Muscle layer of colon (tissue), 2 donors: ENCODE results near the gene DNHD1.

Experiments
- H3K27ac ChIP-seq: one replicate; pipeline ENCODE4 v1.7.0; 2013; ENCODE audit warnings: low read depth, mild to moderate bottlenecking, low read length, moderate library complexity
- H3K27me3 ChIP-seq, 2 donors: one replicate each; pipeline ENCODE4 v1.7.0; 2013; ENCODE audit warnings: low read length in 2 of 2, mild to moderate bottlenecking in 2 of 2; ENCODE audit not compliant: insufficient read depth in 2 of 2, control insufficient read depth in 1 of 2
- H3K36me3 ChIP-seq: one replicate; pipeline ENCODE4 v1.7.0; 2013; ENCODE audit warnings: mild to moderate bottlenecking, low read length; ENCODE audit not compliant: insufficient read depth
- H3K4me1 ChIP-seq: one replicate; pipeline ENCODE4 v1.7.0; 2013; ENCODE audit warnings: mild to moderate bottlenecking, low read length; ENCODE audit not compliant: insufficient read depth
- H3K4me3 ChIP-seq, 2 donors: one replicate each; pipeline ENCODE4 v1.7.0; 2013; ENCODE audit warnings: low read length in 2 of 2, low read depth in 1 of 2, mild to moderate bottlenecking in 1 of 2, moderate library complexity in 1 of 2
- H3K9ac ChIP-seq: one replicate; pipeline ENCODE4 v1.7.0; 2013; ENCODE audit warnings: low read length
- H3K9me3 ChIP-seq: one replicate; pipeline ENCODE4 v1.7.0; 2013; ENCODE audit warnings: mild to moderate bottlenecking, low read length
- donor health status: abdominal sarcoma.
- donor health status: Adenocarcinoma of cecum.

DNHD1 gene

GRCh38 chr11:6584528-6584927 lies 87.4 kb downstream of the DNHD1 start:
- Histone ChIP-seq H3K4me1 (peaks cover 24% of the 10 kb centered on the region), H3K36me3 (no peaks in the 10 kb centered on the region), H3K27ac (no peak overlapping the region), H3K9ac (no peak overlapping the region), H3K9me3 (no peaks in the 10 kb centered on the region), H3K4me3 (no peak overlapping the region), H3K27me3 (no peaks in the 10 kb centered on the region)

- H3K27ac ChIP-seq: peak overlapping the region; percentile 74
- H3K27me3 ChIP-seq: no peaks in the 10 kb centered on the region
- H3K36me3 ChIP-seq: peaks cover under 1% of the 10 kb centered on the region
- H3K4me3 ChIP-seq: peak overlapping the region in 1 of 2 donors; percentile 48
- peaks cover 24% of the 10 kb centered on the region for H3K4me1 ChIP-seq
- no peaks in the 10 kb centered on the region for H3K9me3 ChIP-seq
- no peak overlapping the region for H3K9ac ChIP-seq
Measured at GRCh38 chr11:6586434-6587359, 89.6 kb downstream of the DNHD1 start.

GRCh38 chr11:6587360-6587953 lies 90.4 kb downstream of the DNHD1 start:
- peak overlapping the region; percentile 13 for H3K9ac ChIP-seq
- peaks cover 5% of the 10 kb centered on the region for H3K36me3 ChIP-seq
- no peaks in the 10 kb centered on the region for H3K9me3 ChIP-seq
- no peaks in the 10 kb centered on the region for H3K27me3 ChIP-seq
- H3K4me3 ChIP-seq: no peak overlapping the region
- H3K4me1 ChIP-seq: peaks cover 26% of the 10 kb centered on the region
- H3K27ac ChIP-seq: peak overlapping the region; percentile 74

- H3K27ac ChIP-seq: peak overlapping the region; percentile 74
Measured at GRCh38 chr11:6588018-6588417, 90.9 kb downstream of the DNHD1 start.

GRCh38 chr11:6594142-6594768 lies 97.2 kb downstream of the DNHD1 start:
- Histone ChIP-seq H3K27ac (peak overlapping the region; percentile 56), H3K36me3 (peaks cover 35% of the 10 kb centered on the region), H3K27me3 (no peaks in the 10 kb centered on the region), H3K9ac (no peak overlapping the region), H3K4me3 (no peak overlapping the region), H3K4me1 (peaks cover 65% of the 10 kb centered on the region), H3K9me3 (no peaks in the 10 kb centered on the region)

More at GRCh38 chr11:6588018-6588417, 90.9 kb downstream of the DNHD1 start:
- H3K27me3 ChIP-seq: no peaks in the 10 kb centered on the region
- H3K4me3 ChIP-seq: no peak overlapping the region
- peaks cover 11% of the 10 kb centered on the region for H3K36me3 ChIP-seq
- H3K9ac ChIP-seq: peak overlapping the region; percentile 13
- no peaks in the 10 kb centered on the region for H3K9me3 ChIP-seq
- H3K4me1 ChIP-seq: peaks cover 32% of the 10 kb centered on the region

- Histone ChIP-seq H3K27ac (peak overlapping the region; percentile 80), H3K27me3 (no peaks in the 10 kb centered on the region), H3K9ac (peak overlapping the region; percentile 12), H3K36me3 (peaks cover 56% of the 10 kb centered on the region), H3K9me3 (no peaks in the 10 kb centered on the region), H3K4me3 (no peak overlapping the region), H3K4me1 (peaks cover 83% of the 10 kb centered on the region)
Measured at GRCh38 chr11:6596239-6596877, 99.3 kb downstream of the DNHD1 start.

GRCh38 chr11:6598555-6598954 lies 101.5 kb downstream of the DNHD1 start:
- peak overlapping the region; percentile 31 for H3K27ac ChIP-seq
- peaks cover 51% of the 10 kb centered on the region for H3K36me3 ChIP-seq
- H3K4me1 ChIP-seq: peaks cover 86% of the 10 kb centered on the region
- no peaks in the 10 kb centered on the region for H3K27me3 ChIP-seq
- H3K4me3 ChIP-seq: no peak overlapping the region
- H3K9me3 ChIP-seq: no peaks in the 10 kb centered on the region
- no peak overlapping the region for H3K9ac ChIP-seq

GRCh38 chr11:6599449-6599848 lies 102.4 kb downstream of the DNHD1 start:
- Histone ChIP-seq H3K9ac (no peak overlapping the region), H3K4me1 (peaks cover 79% of the 10 kb centered on the region), H3K4me3 (no peak overlapping the region), H3K9me3 (no peaks in the 10 kb centered on the region), H3K27me3 (no peaks in the 10 kb centered on the region), H3K36me3 (peaks cover 43% of the 10 kb centered on the region), H3K27ac (peak overlapping the region; percentile 31)

- Histone ChIP-seq H3K4me3 (no peak overlapping the region), H3K36me3 (peaks cover 40% of the 10 kb centered on the region), H3K9me3 (no peaks in the 10 kb centered on the region), H3K9ac (no peak overlapping the region), H3K27me3 (no peaks in the 10 kb centered on the region), H3K4me1 (peaks cover 76% of the 10 kb centered on the region), H3K27ac (peak overlapping the region; percentile 29)
Measured at GRCh38 chr11:6599881-6600390, 102.9 kb downstream of the DNHD1 start.

- Histone ChIP-seq H3K27ac (peak overlapping the region; percentile 6), H3K36me3 (peaks cover 46% of the 10 kb centered on the region), H3K4me1 (peaks cover 74% of the 10 kb centered on the region), H3K9ac (no peak overlapping the region), H3K9me3 (no peaks in the 10 kb centered on the region), H3K4me3 (peak overlapping the region in 1 of 2 donors; percentile 9), H3K27me3 (no peaks in the 10 kb centered on the region)
Measured at GRCh38 chr11:6601041-6601461, 104.0 kb downstream of the DNHD1 start.
